Activated CD4-positive, alpha-beta T cell treated with anti-CD3 and anti-CD28 coated beads, Interleukin-2, Interleukin-4, amounts not matched to agents 100 ng/mL and 50 ng/mL, durations not matched to agents 16 hours and 8 hours (primary cell): Measurements from ENCODE around the gene TMEM150C.
"Not testable (repeated sequence)": the region's sequence is repeated elsewhere in the genome, so short reads cannot be mapped to it uniquely, and the experiment has no call there.

Experiments used
- DNase-seq: peaks from one replicate; pipeline ENCODE4 v3.0.0-alpha.2; 2020; ENCODE audit warnings: low spot score

The TMEM150C gene

GRCh38 chr4:82569076-82569475 lies 7.3 kb upstream of the TMEM150C start:
- DNase-seq, result no peak

DNA sequence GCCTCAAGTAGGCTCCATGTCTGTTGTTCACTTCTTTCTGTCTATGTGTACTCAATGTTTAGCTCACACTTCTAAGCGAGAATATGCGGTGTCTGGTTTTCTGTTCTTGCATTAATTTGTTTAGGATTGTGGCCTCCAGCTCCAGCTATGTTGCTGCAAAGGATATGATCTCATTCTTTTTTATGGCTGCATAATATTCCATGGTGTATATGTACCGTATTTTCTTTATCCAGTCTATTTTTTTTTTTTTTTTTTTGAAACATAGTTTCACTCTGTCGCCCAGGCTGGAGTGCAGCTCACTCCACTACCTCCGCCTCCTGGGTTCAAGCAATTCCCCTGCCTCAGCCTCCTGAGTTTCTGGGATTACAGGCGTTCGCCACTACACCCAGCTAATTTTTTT lies 5.7 kb upstream of the TMEM150C start:
- no peak for DNase-seq

DNA sequence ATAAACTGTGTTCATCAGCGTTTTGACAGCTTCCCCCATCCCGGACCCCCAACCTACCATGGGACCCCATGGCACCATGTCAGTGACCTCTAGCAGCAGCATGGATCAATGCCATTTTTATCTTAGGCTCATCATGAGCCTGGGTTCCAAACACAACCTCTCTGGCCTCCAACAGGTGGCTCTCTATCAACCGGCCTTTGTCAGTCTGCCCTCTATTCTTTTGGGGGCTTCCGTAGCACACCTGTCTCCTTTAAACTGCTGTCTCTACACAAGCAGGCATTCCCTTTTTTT lies 721 bp upstream of the TMEM150C start:
- DNase-seq, result no peak

- DNase-seq, result no peak
Measured at GRCh38 chr4:82560853-82561785, 669 bp downstream of the TMEM150C start.

- DNase-seq, result no peak
Measured at GRCh38 chr4:82559735-82560120, 2.1 kb downstream of the TMEM150C start.

DNA sequence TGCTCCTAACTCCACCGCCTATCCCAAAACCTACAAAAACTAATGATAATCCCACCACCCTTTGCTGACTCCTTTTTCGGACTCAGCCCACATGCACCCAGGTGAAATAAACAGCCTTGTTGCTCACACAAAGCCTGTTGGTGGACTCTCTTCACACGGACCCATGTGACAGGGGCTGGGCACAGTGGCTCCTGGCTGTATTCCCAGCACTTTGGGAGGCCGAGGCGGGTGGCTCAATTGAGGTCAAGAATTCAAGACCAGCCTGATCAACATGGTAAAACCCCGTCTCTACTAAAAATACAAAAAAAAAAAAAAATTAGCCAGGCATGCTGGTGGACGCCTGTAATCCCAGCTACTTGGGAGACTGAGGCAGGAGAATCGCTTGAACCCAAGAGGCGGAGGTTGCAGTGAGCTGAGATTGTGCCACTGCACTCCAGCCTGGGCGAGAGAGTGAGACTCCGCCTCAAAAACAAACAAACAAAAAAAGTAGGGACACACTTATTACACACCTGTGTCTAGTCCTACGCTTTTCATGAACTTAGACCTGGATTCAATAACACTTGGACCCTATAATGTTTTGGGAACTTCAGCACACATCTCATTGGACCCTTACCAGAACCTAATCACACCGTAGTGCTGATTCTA lies 2.6 kb downstream of the TMEM150C start:
- DNase-seq, result not testable (repeated sequence)

DNA sequence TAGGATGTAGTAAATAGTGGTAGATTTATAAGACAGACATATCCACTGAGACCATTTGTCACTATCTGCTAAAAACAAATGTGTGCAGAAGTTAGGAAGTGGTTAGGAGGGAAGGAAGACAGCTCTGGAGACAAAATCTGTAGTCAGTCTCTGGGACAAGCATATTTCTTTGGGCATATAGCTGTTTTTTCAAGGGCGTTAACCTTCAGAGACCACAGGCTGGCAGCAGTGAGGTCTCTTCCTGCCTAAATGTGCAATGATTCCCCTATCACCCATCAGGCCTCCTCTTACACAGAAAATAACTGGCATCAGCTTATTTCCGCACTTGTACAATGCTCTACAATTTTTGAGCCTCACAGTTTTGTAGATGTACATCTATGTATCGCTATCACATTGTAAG lies 6.5 kb downstream of the TMEM150C start:
- DNase-seq, result no peak

GRCh38 chr4:82553020-82553419 lies 8.8 kb downstream of the TMEM150C start:
- no peak for DNase-seq

DNA sequence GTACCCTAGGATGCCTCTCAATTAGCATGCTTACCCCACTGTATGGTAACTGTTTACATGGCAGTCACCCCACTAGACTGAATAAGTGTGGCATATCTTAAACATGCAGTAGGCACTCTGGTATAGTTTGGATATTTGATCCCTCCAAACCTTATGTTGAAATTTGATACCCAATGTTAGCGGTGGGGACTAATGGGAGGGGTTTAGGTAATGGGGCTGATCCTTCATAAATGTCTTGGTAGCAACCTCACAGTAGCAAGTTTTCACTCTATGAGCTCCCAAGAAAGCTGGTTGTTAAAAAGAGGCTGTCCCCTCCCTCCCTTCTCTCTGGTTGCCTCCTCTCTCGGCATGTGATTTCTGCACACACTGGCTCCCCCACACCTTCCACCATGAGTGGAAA lies 10.1 kb downstream of the TMEM150C start:
- no peak for DNase-seq

- DNase-seq, result not testable (repeated sequence)
Measured at GRCh38 chr4:82547850-82548249, 13.9 kb downstream of the TMEM150C start.

- DNase-seq, result no peak
Measured at GRCh38 chr4:82543131-82543530, 18.7 kb downstream of the TMEM150C start.

GRCh38 chr4:82542642-82543041 lies 19.1 kb downstream of the TMEM150C start:
- DNase-seq, result no peak

DNA sequence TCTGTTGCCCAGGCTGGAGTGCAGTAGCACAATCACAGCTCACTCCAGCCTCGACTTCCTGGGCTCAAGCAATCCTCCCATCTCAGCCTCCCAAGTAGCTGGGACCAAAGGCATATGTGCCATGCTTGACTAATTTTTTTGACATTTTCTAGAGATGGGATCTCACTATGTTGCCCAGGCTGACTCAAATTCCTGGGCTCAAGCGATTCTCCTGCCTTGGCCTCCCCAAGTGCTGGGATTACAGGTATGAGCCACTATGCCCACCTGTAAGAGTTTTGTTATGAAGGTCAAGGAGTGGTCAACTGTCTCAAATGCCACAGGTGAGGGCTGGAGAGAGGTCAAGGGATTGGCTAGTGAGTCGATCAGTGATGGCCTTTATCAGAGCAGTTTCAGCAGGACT lies 32.5 kb downstream of the TMEM150C start:
- DNase-seq, result no peak

DNA sequence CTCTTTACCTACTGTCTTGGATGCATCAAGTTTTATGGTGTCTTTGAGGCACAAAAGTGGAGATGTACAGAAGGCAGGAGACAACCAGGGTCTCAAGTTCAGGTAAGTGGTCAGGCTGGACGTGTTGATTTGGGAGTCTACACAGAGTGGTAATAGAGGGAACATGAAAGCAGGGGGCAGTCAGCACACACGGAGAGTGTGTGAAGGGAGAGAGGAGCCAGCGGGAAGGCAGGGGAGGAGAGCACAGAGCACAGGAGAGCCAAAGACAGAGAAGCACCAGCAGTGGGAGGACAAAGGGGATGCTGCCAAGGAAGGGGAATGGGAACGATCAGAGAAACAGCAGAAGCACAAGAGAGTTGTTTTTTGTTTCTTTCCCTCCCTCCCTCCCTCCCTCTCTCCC lies 32.9 kb downstream of the TMEM150C start:
- no peak for DNase-seq

DNA sequence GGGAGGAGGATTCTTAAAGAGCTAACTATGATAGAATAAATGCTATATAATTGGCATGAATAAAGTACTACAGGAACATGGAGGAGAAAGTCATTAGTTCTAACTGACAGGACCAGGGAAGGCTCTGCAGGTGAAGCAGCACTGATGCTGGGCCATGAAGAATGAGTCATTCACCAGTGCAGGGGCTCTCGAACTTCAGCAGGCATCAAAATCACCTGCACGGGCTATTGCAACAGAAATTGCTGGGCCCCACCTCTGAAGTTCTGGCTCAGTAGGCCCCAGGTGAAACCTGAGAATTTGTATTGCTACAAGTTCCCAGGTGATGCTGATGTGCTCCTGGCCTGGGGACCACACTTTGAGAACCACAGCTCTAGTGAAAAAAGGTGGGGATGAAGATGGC lies 33.7 kb downstream of the TMEM150C start:
- DNase-seq, result no peak

- DNase-seq, result no peak
Measured at GRCh38 chr4:82525307-82525911, 36.4 kb downstream of the TMEM150C start.

- no peak for DNase-seq
Measured at GRCh38 chr4:82524570-82525152, 37.1 kb downstream of the TMEM150C start.

GRCh38 chr4:82523179-82523578 lies 38.6 kb downstream of the TMEM150C start:
- no peak for DNase-seq

- no peak for DNase-seq
Measured at GRCh38 chr4:82522472-82522871, 39.3 kb downstream of the TMEM150C start.

GRCh38 chr4:82521283-82521682 lies 40.5 kb downstream of the TMEM150C start:
- no peak for DNase-seq

DNA sequence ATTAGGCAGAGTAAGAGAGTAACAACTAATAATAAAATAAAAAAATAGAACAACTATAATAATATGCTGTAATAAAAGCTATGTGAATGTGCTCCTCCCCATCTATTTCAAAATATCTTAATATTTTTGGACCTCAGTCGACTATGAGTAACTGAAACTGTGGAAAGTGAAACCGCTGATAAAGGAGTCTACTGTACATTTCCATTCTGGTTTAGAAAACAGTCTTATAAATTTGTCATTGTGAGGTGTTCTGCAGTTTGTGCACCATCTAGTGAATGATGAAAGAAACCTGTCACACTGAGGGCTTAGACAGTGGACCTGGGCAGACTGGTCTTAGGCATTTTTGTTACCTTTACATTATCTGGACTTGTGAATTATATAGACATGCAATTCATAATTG lies 42.0 kb downstream of the TMEM150C start:
- no peak for DNase-seq

DNA sequence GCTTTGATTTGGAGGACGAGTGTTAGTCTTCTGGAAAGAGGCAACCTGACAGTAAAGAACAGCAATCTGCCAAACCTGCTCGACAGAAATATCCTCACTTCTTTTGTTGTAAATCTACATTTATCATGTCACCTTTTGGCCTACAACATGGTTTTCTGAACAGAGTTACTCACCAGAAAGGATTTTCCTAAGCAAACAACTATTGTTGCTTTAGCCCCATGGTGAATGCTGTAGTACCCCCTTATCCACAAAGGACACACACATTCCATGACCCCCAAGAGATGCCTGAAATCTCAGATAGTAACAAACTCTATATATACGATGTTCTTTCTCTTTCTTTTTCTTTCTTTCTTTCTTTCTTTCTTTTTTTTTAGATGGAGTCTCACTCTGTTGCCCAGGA lies 42.7 kb downstream of the TMEM150C start:
- no peak for DNase-seq

DNA sequence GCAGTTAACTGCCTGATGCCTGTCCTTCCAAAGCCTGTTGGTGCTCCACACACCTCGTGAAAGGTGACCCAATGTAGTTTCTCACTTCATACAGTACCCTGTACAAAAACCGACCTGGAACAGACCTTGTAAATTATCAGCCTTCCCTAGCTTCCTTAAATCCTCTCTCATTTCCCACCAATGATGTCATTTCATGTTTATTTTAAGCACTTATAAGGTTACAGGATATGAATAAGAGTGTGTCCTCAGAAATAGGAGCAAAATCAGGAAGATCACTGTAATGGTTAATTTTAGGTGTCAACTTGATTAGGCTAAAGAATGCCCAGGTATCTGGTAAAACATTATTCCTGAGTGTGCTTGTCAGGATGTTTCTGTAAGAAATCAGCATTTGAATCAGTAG lies 44.7 kb downstream of the TMEM150C start:
- no peak for DNase-seq
